HG03565 (cell line): ENCODE results near the gene NOS1.
"Not testable (repeated sequence)": the region's sequence is repeated elsewhere in the genome, so short reads cannot be mapped to it uniquely, and the experiment has no call there.

Experiments used
- ATAC-seq: cut with Tn5 transposase; IDR thresholded peaks from one replicate; pipeline ENCODE4 v1.9.1; 2021; ENCODE audit warnings: mild to moderate bottlenecking, moderate library complexity; ENCODE audit not compliant: unreplicated experiment

Gene NOS1

GRCh38 chr12:117361347-117361751 is at the start of gene NOS1:
Gene NOS1 (minus strand): TSS chr12:117361626. CDS start chr12:117331069, 30,557 bp downstream.
- ATAC-seq, result no peak

- no peak for ATAC-seq
Observed at GRCh38 chr12:117409286-117409685, 47.9 kb upstream of the NOS1 start.

- ATAC-seq, result no peak
Observed at GRCh38 chr12:117408161-117408791, 46.9 kb upstream of the NOS1 start.

GRCh38 chr12:117404940-117405339 is 43.5 kb upstream of the NOS1 start:
- no peak for ATAC-seq

GRCh38 chr12:117404203-117404853 is 42.9 kb upstream of the NOS1 start:
- no peak for ATAC-seq

GRCh38 chr12:117403586-117404139 is 42.2 kb upstream of the NOS1 start:
- ATAC-seq, result no peak

GRCh38 chr12:117402363-117402762 is 40.9 kb upstream of the NOS1 start:
- ATAC-seq, result no peak

GRCh38 chr12:117400912-117401311 is 39.5 kb upstream of the NOS1 start:
- ATAC-seq, result no peak

- ATAC-seq, result not testable (repeated sequence)
Observed at GRCh38 chr12:117398482-117398881, 37.1 kb upstream of the NOS1 start.

GRCh38 chr12:117395766-117396165 is 34.3 kb upstream of the NOS1 start:
- no peak for ATAC-seq

- ATAC-seq, result no peak
Observed at GRCh38 chr12:117394491-117394890, 33.1 kb upstream of the NOS1 start.

- no peak for ATAC-seq
Observed at GRCh38 chr12:117393656-117394055, 32.2 kb upstream of the NOS1 start.

- no peak for ATAC-seq
Observed at GRCh38 chr12:117390866-117391265, 29.4 kb upstream of the NOS1 start.

GRCh38 chr12:117388951-117389446 is 27.6 kb upstream of the NOS1 start:
- ATAC-seq, result no peak

- no peak for ATAC-seq
Observed at GRCh38 chr12:117387832-117388231, 26.4 kb upstream of the NOS1 start.

GRCh38 chr12:117384735-117385134 is 23.3 kb upstream of the NOS1 start:
- no peak for ATAC-seq

- no peak for ATAC-seq
Observed at GRCh38 chr12:117380083-117380482, 18.7 kb upstream of the NOS1 start.

- no peak for ATAC-seq
Observed at GRCh38 chr12:117377758-117378157, 16.3 kb upstream of the NOS1 start.

- no peak for ATAC-seq
Observed at GRCh38 chr12:117370588-117370987, 9.2 kb upstream of the NOS1 start.

GRCh38 chr12:117370000-117370399 is 8.6 kb upstream of the NOS1 start:
- not testable (repeated sequence) for ATAC-seq

- ATAC-seq, result no peak
Observed at GRCh38 chr12:117367006-117367638, 5.7 kb upstream of the NOS1 start.
